RPMI8226 (cell line): ENCODE results near the gene PCNX1.
"Not testable (repeated sequence)": the region's sequence is repeated elsewhere in the genome, so short reads cannot be mapped to it uniquely, and the experiment has no call there.

Source experiments
- DNase-seq: peaks from one replicate; pipeline ENCODE4 v3.0.0-alpha.2; 2015

PCNX1 gene

GRCh38 chr14:70907176-70907995, at the start of gene PCNX1:
TSS of gene PCNX1 (plus strand) at chr14:70907459. CDS start at chr14:70907851, 392 bp downstream.
- peak; percentile 89 for DNase-seq

- no peak for DNase-seq
Measured at GRCh38 chr14:70857496-70857890, 49.8 kb upstream of the PCNX1 start.

- DNase-seq: no peak
Measured at GRCh38 chr14:70858641-70859040, 48.6 kb upstream of the PCNX1 start.

GRCh38 chr14:70866992-70867391, 40.3 kb upstream of the PCNX1 start:
- not testable (repeated sequence) for DNase-seq

- DNase-seq: no peak
Measured at GRCh38 chr14:70871001-70871400, 36.3 kb upstream of the PCNX1 start.

- peak; percentile 7 for DNase-seq
Measured at GRCh38 chr14:70871863-70872677, 35.2 kb upstream of the PCNX1 start.

GRCh38 chr14:70872678-70873020, 34.6 kb upstream of the PCNX1 start:
- no peak for DNase-seq

- no peak for DNase-seq
Measured at GRCh38 chr14:70873627-70874026, 33.6 kb upstream of the PCNX1 start.

- DNase-seq: not testable (repeated sequence)
Measured at GRCh38 chr14:70875811-70876460, 31.3 kb upstream of the PCNX1 start.

- no peak for DNase-seq
Measured at GRCh38 chr14:70879448-70879847, 27.8 kb upstream of the PCNX1 start.

- DNase-seq: not testable (repeated sequence)
Measured at GRCh38 chr14:70880888-70881287, 26.4 kb upstream of the PCNX1 start.

GRCh38 chr14:70881549-70882177, 25.6 kb upstream of the PCNX1 start:
- DNase-seq: no peak

GRCh38 chr14:70882776-70883492, 24.3 kb upstream of the PCNX1 start:
- DNase-seq: peak; percentile 30

GRCh38 chr14:70884595-70885342, 22.5 kb upstream of the PCNX1 start:
- DNase-seq: no peak

GRCh38 chr14:70885343-70886022, 21.8 kb upstream of the PCNX1 start:
- DNase-seq: no peak

- peak; percentile 68 for DNase-seq
Measured at GRCh38 chr14:70886421-70887206, 20.6 kb upstream of the PCNX1 start.

GRCh38 chr14:70887207-70887681, 20.0 kb upstream of the PCNX1 start:
- DNase-seq: peak; percentile 20

GRCh38 chr14:70887737-70888499, 19.3 kb upstream of the PCNX1 start:
- DNase-seq: no peak

- no peak for DNase-seq
Measured at GRCh38 chr14:70888681-70889175, 18.5 kb upstream of the PCNX1 start.
